Loucy (cell line): ENCODE measurements around the gene STK32C.

ENCODE experiments used
- H2AFZ ChIP-seq: fragments of 200-600 bp; sonication (generic); 2 replicates; pipeline ENCODE4 v1.6.0; 2016; ENCODE audit warnings: antibody characterized with exemption, mild to moderate bottlenecking, low read length, moderate library complexity
- H3F3A ChIP-seq: fragments of 200-600 bp; 2 replicates; pipeline ENCODE4 v1.6.0; 2016; ENCODE audit warnings: antibody characterized with exemption, low read depth, mild to moderate bottlenecking
- H3K27me3 ChIP-seq: fragments of 200-600 bp; sonication (generic); 2 replicates; pipeline ENCODE4 v1.6.1; 2014; ENCODE audit warnings: low read length, mild to moderate bottlenecking; ENCODE audit not compliant: insufficient read depth, poor library complexity, severe bottlenecking
- H3K36me3 ChIP-seq: fragments of 200-600 bp; sonication (generic); 2 replicates; pipeline ENCODE4 v1.6.1; 2016; ENCODE audit warnings: low read length; ENCODE audit not compliant: insufficient read depth
- H3K4me1 ChIP-seq: fragments of 200-600 bp; sonication (generic); 2 replicates; pipeline ENCODE4 v1.5.1; 2014; ENCODE audit warnings: low read length, mild to moderate bottlenecking; ENCODE audit not compliant: insufficient read depth, poor library complexity, severe bottlenecking
- H3K4me2 ChIP-seq: fragments of 200-600 bp; sonication (generic); 2 replicates; pipeline ENCODE4 v1.6.0; 2014; ENCODE audit warnings: antibody characterized with exemption, low read length, low read depth, mild to moderate bottlenecking; ENCODE audit not compliant: poor library complexity, severe bottlenecking
- H3K4me3 ChIP-seq: fragments of 200-600 bp; sonication (generic); 2 replicates; pipeline ENCODE4 v1.5.1; 2014; ENCODE audit warnings: low read length, mild to moderate bottlenecking, mixed read lengths; ENCODE audit not compliant: poor library complexity, severe bottlenecking
- H3K79me2 ChIP-seq: fragments of 200-600 bp; sonication (generic); 2 replicates; pipeline ENCODE4 v1.6.1; 2014; ENCODE audit warnings: low read length; ENCODE audit not compliant: insufficient read depth
- H3K9ac ChIP-seq: fragments of 200-600 bp; sonication (generic); 2 replicates; pipeline ENCODE4 v1.6.0; 2014; ENCODE audit warnings: mild to moderate bottlenecking, low read depth, low read length, moderate library complexity; ENCODE audit not compliant: poor library complexity, severe bottlenecking
- H3K9me2 ChIP-seq: fragments of 200-600 bp; sonication (generic); replicated peaks from 2 replicates; pipeline ENCODE4 v1.6.1; 2016; ENCODE audit warnings: low read depth, low read length, mixed read lengths
- H3K9me3 ChIP-seq: fragments of 200-600 bp; sonication (generic); 2 replicates; pipeline ENCODE4 v1.6.1; 2014; ENCODE audit warnings: mild to moderate bottlenecking, antibody characterized with exemption, low read length, low read depth; ENCODE audit not compliant: insufficient read depth
- H4K20me1 ChIP-seq: fragments of 200-600 bp; sonication (generic); 2 replicates; pipeline ENCODE4 v1.6.0; 2014; ENCODE audit warnings: antibody characterized with exemption, low read length, mild to moderate bottlenecking; ENCODE audit not compliant: insufficient read depth, poor library complexity, severe bottlenecking
- CTCF ChIP-seq: fragments of 200-600 bp; sonication (generic); conservative IDR thresholded peaks from 2 replicates; pipeline ENCODE4 v1.5.1; 2014; ENCODE audit warnings: mild to moderate bottlenecking, antibody characterized with exemption, low read length
- EZH2phosphoT487 ChIP-seq: fragments of 200-600 bp; IDR thresholded peaks from 2 replicates; pipeline ENCODE4 v1.6.1; 2018; ENCODE audit warnings: antibody characterized with exemption, mild to moderate bottlenecking, moderate library complexity, borderline replicate concordance

Gene STK32C

GRCh38 chr10:132301371-132302330, 6.1 kb downstream of the STK32C start:
- H3K4me3 ChIP-seq, result no peak overlapping the region
- H3K79me2 ChIP-seq, result no peaks in the 10 kb centered on the region
- H3K4me1 ChIP-seq, result no peaks in the 10 kb centered on the region
- H3F3A ChIP-seq, result no peaks in the 10 kb centered on the region
- no peak overlapping the region for H3K4me2 ChIP-seq
- no peaks in the 10 kb centered on the region for H3K9me2 ChIP-seq
- no peak overlapping the region for H2AFZ ChIP-seq
- H3K9ac ChIP-seq, result no peak overlapping the region
- TF ChIP-seq EZH2phosphoT487 (no peak), CTCF (no peak)
- no peaks in the 10 kb centered on the region for H3K9me3 ChIP-seq
- H3K27me3 ChIP-seq, result no peaks in the 10 kb centered on the region
- H3K36me3 ChIP-seq, result no peaks in the 10 kb centered on the region
- no peaks in the 10 kb centered on the region for H4K20me1 ChIP-seq

- Histone ChIP-seq H3K4me2 (no peak overlapping the region), H4K20me1 (no peaks in the 10 kb centered on the region), H2AFZ (no peak overlapping the region), H3K4me3 (no peak overlapping the region), H3K79me2 (no peaks in the 10 kb centered on the region), H3K9ac (no peak overlapping the region), H3K36me3 (no peaks in the 10 kb centered on the region), H3K27me3 (no peaks in the 10 kb centered on the region), H3K9me2 (no peaks in the 10 kb centered on the region), H3F3A (no peaks in the 10 kb centered on the region), H3K4me1 (no peaks in the 10 kb centered on the region), H3K9me3 (no peaks in the 10 kb centered on the region)
- TF ChIP-seq CTCF, result no peak
- no peak for TF ChIP-seq EZH2phosphoT487
These were observed 7.2 kb downstream of the STK32C start for GRCh38 chr10:132300582-132300981.

- Histone ChIP-seq H3K9me2 (no peaks in the 10 kb centered on the region), H3K9ac (no peak overlapping the region), H3K27me3 (no peaks in the 10 kb centered on the region), H3K36me3 (no peaks in the 10 kb centered on the region), H3K4me3 (no peak overlapping the region), H3K79me2 (no peaks in the 10 kb centered on the region), H3F3A (no peaks in the 10 kb centered on the region), H3K4me1 (no peaks in the 10 kb centered on the region), H3K9me3 (no peaks in the 10 kb centered on the region), H4K20me1 (no peaks in the 10 kb centered on the region), H3K4me2 (no peak overlapping the region), H2AFZ (no peak overlapping the region)
- TF ChIP-seq CTCF (no peak), EZH2phosphoT487 (no peak)
These were observed 8.1 kb downstream of the STK32C start for GRCh38 chr10:132299371-132300336.
